HepG2 (cell line): ENCODE results near the gene HS6ST1.
"Not testable (repeated sequence)": the region's sequence is repeated elsewhere in the genome, so short reads cannot be mapped to it uniquely, and the experiment has no call there.

Experiments
- ELK4 ChIP-seq: sonication (generic); formaldehyde crosslinking; IDR thresholded peaks from 2 replicates; pipeline ENCODE4 v1.9.0; 2021; ENCODE audit warnings: missing genetic modification reagents, borderline replicate concordance
- PBX3 ChIP-seq: sonication (generic); formaldehyde crosslinking; IDR thresholded peaks from 2 replicates; pipeline ENCODE4 v1.8.1; 2023; ENCODE audit warnings: missing genetic modification reagents, inconsistent platforms, borderline replicate concordance
- ZFX ChIP-seq: sonication (generic); formaldehyde crosslinking; IDR thresholded peaks from 2 replicates; pipeline ENCODE4 v1.4.0; 2020; ENCODE audit warnings: mild to moderate bottlenecking, low read depth, missing genetic modification reagents, moderate library complexity

DNA sequence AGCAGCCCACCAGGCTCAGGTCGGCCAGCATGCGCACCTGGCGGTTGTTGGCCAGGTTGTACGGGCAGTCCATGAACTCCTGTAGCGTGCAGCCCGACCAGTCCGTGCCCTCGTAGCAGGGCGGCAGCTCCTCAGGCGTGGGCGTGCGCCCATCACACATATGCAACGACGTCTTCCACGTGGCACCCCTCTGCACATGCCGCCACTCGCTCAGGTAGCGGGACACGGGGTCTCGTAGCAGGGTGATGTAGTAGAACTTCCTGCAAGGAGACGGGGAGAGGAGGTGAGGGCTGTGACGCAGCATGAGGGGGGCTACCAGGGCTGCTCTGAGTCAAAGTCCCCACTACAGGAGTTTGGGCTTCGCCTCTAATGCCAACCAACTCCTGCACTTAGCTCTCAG, 50.1 kb downstream of the HS6ST1 start:
- not testable (repeated sequence) for TF ChIP-seq PBX3 (CRISPR knock-in tag); ZFX; ELK4
